ENCODE results near the gene OLFML3. TPM values are rescaled to one million over a fixed set of nuclear protein-coding genes. Genes with fewer than 3 reads are reported as not detected.
A peak's percentile ranks its signal among the peaks of the same experiment; 100 is the strongest.

OLFML3 gene
- total and polyA plus RNA-seq, 2 of the 8 experiments (the other 6 are each of a cell fraction or from before 2014, with no cell fraction given): 56.0 to 72.3 TPM

DNA sequence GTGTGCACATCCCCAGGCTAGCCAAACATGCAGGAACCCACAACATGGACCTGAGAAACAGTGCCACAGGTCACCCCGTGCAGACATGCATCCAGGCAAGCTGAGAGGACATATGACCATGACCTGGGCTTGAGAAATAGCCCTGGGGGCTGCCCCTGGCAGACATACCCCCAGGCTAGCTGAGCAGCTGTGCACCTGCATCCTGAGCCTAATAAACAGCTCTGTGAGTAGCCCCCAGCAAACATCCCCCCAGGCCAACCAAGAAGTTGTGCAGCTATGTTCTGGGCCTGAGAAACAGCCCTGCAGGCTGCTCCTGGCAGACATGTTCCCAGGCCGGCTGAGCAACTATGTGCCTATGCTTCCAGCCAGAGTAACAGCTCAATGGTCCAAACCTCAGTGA, 14.5 kb downstream of the OLFML3 start:
- no peak overlapping the region for H3K4me2 ChIP-seq (ENCODE audit: insufficient read depth in 1 of 2, low read depth in 2 of 2, low read length in 2 of 2)
- no peak overlapping the region for H2BK5ac ChIP-seq (ENCODE audit: low read depth, low read length)
- no peak overlapping the region for H2AFZ ChIP-seq (ENCODE audit: low read length)
- no peak overlapping the region for H4K5ac ChIP-seq (ENCODE audit: insufficient read length, low read depth, low read length)
- no peaks in the 10 kb centered on the region for H3K79me1 ChIP-seq (ENCODE audit: low read depth, low read length)
- H2BK20ac ChIP-seq (ENCODE audit: low read length): no peak overlapping the region
- H2BK120ac ChIP-seq (replicated peaks; ENCODE audit: low read depth, low read length): no peak overlapping the region
- H3K4me3 ChIP-seq (ENCODE audit: extremely low read depth in 1 of 4, insufficient read depth in 2 of 4, low read depth in 3 of 4, low read length in 4 of 4): no peak overlapping the region
- no peak overlapping the region for H3K23ac ChIP-seq (ENCODE audit: insufficient read length)
- WGBS, 2 experiments (ENCODE audit: extremely low coverage in 1 of 2, insufficient coverage in 1 of 2, insufficient read length in 1 of 2, insufficient replicate concordance in 2 of 2, low coverage in 1 of 2, low lambda C conversion rate in 2 of 2, missing lambda C conversion rate in 1 of 2): 85% methylated on average over 2 of the region's 2 CpGs; no CpG with 5 or more reads in 1 of the 2 experiments
- no peaks in the 10 kb centered on the region for H3K23me2 ChIP-seq (ENCODE audit: low read depth, low read length)
- no peak for FAIRE-seq
- H2AK5ac ChIP-seq (ENCODE audit: low read depth, low read length): no peak overlapping the region
- peaks cover 0 to 3% (median 0%) of the 10 kb centered on the region in 4 experiments; a peak in 1 of 7 replicates for H3K27me3 ChIP-seq (replicated peaks in 1 of 4; ENCODE audit: control insufficient read depth in 3 of 4, extremely low read depth in 1 of 4, insufficient read depth in 3 of 4, low read length in 3 of 4)
- H4K8ac ChIP-seq (ENCODE audit: extremely low read depth, insufficient read depth, low read length): no peak overlapping the region
- H3K36me3 ChIP-seq (ENCODE audit: control insufficient read depth in 2 of 4, insufficient read depth in 4 of 4, low read length in 3 of 4): no peaks in the 10 kb centered on the region
- no peak overlapping the region for H3K56ac ChIP-seq (replicated peaks; ENCODE audit: insufficient read length, low read depth, low read length)
- no peaks in the 10 kb centered on the region; a peak in 1 of 7 replicates for H3K4me1 ChIP-seq (replicated peaks in 1 of 4; ENCODE audit: control insufficient read depth in 3 of 4, insufficient read depth in 4 of 4, low read length in 3 of 4)
- H2BK12ac ChIP-seq (ENCODE audit: low read depth, low read length): no peak overlapping the region
- H3K4ac ChIP-seq (replicated peaks; ENCODE audit: insufficient read length, low read depth, low read length): no peak overlapping the region
- H3K14ac ChIP-seq (ENCODE audit: insufficient read length): no peak overlapping the region
- DNase-seq (ENCODE audit: low read depth in 1 of 2, low spot score in 2 of 2): peak in 1 of 2 experiments; percentile 20
- no peak overlapping the region for H3K18ac ChIP-seq (ENCODE audit: extremely low read depth, low read length)
- ChIA-PET POLR2A (ENCODE audit: partially characterized antibody) (interaction anchor here (0.9 kb wide), 2 partner anchors 8 to 162 kb away, joined by 3 read pairs; no protein-coding TSS in a partner anchor), CTCF (ENCODE audit: partially characterized antibody) (interaction anchor here (1.0 to 1.7 kb wide), 7 partner anchors 8 to 126 kb away, joined by 3 to 10 read pairs (median 3); no protein-coding TSS in a partner anchor)
- H2BK15ac ChIP-seq (ENCODE audit: low read length): no peak overlapping the region
- no peaks in the 10 kb centered on the region for H4K20me1 ChIP-seq (replicated peaks in 1 of 2; ENCODE audit: control insufficient read depth in 1 of 2, insufficient read depth in 2 of 2, low read length in 2 of 2)
- H3K9me3 ChIP-seq (ENCODE audit: insufficient read depth in 2 of 2, low read depth in 1 of 2, low read length in 1 of 2): no peaks in the 10 kb centered on the region; a peak in 3 of 4 replicates
- no peak overlapping the region for H3K9ac ChIP-seq (replicated peaks in 1 of 4; ENCODE audit: extremely low read depth in 1 of 4, low read depth in 3 of 4, low read length in 3 of 4)
- no peak for TF ChIP-seq TBP (IDR thresholded peaks at IDR 0.05; ENCODE audit: low read depth, low read length)
- TF ChIP-seq, protein P1, sequence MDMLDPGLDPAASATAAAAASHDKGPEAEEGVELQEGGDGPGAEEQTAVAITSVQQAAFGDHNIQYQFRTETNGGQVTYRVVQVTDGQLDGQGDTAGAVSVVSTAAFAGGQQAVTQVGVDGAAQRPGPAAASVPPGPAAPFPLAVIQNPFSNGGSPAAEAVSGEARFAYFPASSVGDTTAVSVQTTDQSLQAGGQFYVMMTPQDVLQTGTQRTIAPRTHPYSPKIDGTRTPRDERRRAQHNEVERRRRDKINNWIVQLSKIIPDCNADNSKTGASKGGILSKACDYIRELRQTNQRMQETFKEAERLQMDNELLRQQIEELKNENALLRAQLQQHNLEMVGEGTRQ (IDR thresholded peaks at IDR 0.05; ENCODE audit: low read length): no peak
- TF ChIP-seq KDM4A (IDR thresholded peaks at IDR 0.05; ENCODE audit: low read depth, low read length, severe bottlenecking): no peak
- TF ChIP-seq NRF1 (IDR thresholded peaks at IDR 0.05; ENCODE audit: low read depth, low read length): no peak
- no peak for TF ChIP-seq KDM5A (IDR thresholded peaks at IDR 0.05; ENCODE audit: low read length)
- TF ChIP-seq SRF (IDR thresholded peaks at IDR 0.05; ENCODE audit: low read depth, low read length): no peak
- TF ChIP-seq RFX5 (IDR thresholded peaks at IDR 0.05; ENCODE audit: borderline replicate concordance, low read depth, low read length): no peak
- no peak for TF ChIP-seq TCF12 (IDR thresholded peaks at IDR 0.05; ENCODE audit: low read depth, low read length)
- no peak for TF ChIP-seq KDM1A (IDR thresholded peaks at IDR 0.05; ENCODE audit: borderline replicate concordance, low read length)
- H3K27ac ChIP-seq (ENCODE audit: low read depth, low read length): no peak overlapping the region
- no peak overlapping the region for H4K91ac ChIP-seq (replicated peaks; ENCODE audit: insufficient read length, low read length)
- H3K79me2 ChIP-seq (ENCODE audit: control insufficient read depth in 1 of 2, insufficient read depth in 2 of 2, low read length in 2 of 2): no peaks in the 10 kb centered on the region

All from H1 (cell line).